GM21825 (cell line): Measurements from ENCODE around the gene KRTAP4-12.
"Not testable (repeated sequence)": the region's sequence is repeated elsewhere in the genome, so short reads cannot be mapped to it uniquely, and the experiment has no call there.

Experiments used
- ATAC-seq: cut with Tn5 transposase; IDR thresholded peaks from one replicate; pipeline ENCODE4 v1.9.1; 2021; ENCODE audit warnings: mild to moderate bottlenecking, moderate library complexity; ENCODE audit not compliant: unreplicated experiment

KRTAP4-12 gene

GRCh38 chr17:41098042-41098441 lies 25.9 kb downstream of the KRTAP4-12 start, which contains the start of gene KRTAP4-8:
KRTAP4-8 (minus strand) TSS chr17:41098142; CDS start chr17:41098084, 58 bp downstream.
- ATAC-seq = no peak

DNA sequence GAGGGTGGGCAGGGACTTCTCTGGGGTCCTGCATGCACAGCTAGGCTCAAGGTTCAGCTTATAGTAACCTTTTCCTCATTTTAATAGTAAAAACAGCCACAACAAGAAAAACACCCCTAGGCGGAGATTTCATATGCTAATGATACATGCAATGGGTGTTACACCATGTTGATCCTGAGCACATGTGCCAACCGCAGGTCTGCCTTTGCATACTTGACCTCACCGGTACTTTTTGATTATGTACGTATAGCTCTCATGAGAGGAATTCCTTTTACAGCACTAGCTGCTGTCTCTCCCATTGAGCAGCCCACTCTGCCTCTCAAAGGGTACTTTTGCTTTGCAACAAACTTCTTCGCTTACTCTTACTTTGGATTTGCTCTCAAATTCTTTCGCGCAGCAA lies 27.9 kb downstream of the KRTAP4-12 start:
- ATAC-seq = no peak

DNA sequence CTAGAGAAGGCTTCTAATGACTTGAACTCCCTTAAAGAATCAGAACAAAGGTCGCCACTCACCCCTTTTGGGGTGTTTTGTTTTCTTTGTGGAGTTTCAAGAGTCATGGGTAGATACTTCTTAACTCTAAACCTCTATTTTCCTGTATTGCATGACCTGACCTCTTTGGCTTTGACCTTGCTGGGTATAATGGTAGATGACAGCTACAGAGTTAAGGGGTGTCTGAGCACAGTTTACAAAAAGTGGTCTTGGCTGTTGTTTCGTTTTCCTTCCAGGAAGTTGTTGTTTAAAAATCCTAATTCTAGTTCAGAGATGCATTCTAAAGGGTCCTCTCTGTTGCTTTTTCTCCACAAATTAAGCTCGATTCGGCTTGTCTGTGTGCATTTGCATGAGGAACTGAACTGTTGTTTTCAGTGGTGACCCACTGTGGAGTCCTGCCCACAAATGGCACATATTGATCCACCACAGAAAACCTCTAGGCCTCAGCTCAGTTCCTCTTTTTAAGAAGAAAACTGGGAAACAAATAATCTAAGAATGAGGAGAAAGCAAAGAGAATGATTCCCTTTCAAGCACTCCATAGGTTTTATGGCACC lies 35.1 kb downstream of the KRTAP4-12 start:
- ATAC-seq = not testable (repeated sequence)

DNA sequence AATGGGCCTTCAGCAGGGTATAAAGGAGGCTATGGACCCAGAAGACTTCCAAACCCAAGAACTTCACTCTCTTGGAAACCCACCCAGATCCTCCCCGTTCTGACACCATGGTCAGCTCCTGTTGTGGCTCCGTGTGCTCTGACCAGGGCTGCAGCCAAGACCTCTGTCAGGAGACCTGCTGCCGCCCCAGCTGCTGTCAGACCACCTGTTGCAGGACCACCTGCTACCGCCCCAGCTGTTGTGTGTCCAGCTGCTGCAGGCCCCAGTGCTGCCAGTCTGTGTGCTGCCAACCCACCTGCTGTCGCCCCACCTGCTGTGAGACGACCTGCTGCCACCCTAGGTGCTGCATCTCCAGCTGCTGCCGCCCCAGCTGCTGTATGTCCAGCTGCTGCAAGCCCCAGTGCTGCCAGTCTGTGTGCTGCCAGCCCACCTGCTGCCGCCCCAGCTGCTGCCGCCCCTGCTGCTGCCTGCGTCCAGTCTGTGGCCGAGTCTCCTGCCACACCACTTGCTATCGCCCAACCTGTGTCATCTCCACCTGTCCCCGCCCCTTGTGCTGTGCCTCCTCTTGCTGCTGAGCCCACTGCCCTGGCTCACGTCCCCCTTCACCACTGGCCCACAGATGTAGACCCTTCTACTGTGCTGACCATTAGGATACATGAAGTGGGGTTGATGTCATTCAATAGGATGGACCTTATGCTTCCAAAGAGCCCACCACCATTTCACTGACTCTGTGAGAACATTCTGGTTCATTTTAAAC lies 39.7 kb downstream of the KRTAP4-12 start, which contains the start of gene KRTAP4-7:
TSS of gene KRTAP4-7 (plus strand) at position 51 of the 757 bp plus-strand sequence. CDS start at position 108, 57 bp downstream.
- ATAC-seq = not testable (repeated sequence)

DNA sequence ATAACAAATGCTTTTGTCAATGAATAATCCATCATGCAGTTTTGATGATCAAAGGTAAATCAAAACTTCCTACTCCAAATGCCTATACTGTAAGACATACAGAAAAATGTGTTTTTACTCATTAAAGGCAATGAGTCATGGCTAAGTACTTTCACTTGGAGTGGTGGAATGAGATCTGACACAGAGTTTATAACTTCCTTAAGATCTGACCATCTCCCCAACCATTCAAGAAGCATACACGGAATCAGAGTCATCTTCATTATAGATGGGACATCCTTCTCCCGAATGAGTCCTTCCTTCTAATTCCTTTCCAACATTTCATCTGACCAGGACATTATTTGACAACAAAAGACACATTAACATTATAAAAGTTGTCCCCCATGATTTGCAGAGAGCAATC lies 40.6 kb downstream of the KRTAP4-12 start:
- not testable (repeated sequence) for ATAC-seq

- no peak for ATAC-seq
Observed at GRCh38 chr17:41082626-41083025, 41.4 kb downstream of the KRTAP4-12 start.

DNA sequence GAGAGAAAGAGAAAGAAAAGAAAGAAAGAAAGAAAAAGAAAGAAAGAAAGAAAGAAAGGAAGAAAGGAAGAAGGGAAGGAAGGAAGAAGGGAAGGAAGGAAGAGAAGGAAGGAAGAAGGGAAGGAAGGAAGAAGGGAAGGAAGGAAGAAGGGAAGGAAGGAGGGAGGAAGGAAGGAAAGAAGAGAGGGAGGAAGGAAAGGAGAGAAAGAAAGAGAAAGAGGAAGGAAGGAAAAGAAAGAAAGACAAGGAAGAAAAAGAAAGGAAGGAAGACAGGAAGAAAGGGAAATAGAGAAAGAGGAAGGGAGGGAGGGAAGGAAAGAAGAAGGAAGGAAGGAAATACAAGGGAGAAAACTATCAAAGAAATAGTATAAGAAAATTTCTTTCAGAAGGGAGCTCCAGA lies 47.2 kb downstream of the KRTAP4-12 start:
- ATAC-seq = no peak

GRCh38 chr17:41073676-41074075 lies 50.3 kb downstream of the KRTAP4-12 start:
- no peak for ATAC-seq
